ENCODE measurements around the gene ROBO1.
"Not testable (repeated sequence)": the region's sequence is repeated elsewhere in the genome, so short reads cannot be mapped to it uniquely, and the experiment has no call there.

The ROBO1 gene

DNA sequence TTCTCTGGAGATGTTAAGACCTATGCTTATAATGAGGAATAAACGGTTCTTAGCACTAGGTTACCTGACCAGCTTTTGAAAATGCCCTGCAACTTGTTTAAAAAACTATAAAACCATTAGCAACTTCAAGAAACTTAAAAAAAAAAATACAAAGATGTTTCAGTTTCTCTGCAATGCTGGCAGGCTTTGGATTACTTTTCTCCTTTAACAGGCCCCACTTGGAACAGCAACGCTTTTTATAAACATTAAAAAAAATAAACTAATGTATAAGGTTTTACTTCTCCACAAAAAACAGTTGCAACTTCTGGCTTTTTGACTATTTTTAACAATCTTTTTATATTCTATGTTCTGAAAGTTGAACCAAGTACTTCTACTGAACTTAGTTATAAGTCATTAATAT lies 1006.7 kb downstream of the ROBO1 start:
- Histone ChIP-seq H3K27ac (no peak overlapping the region), H3K4me3 (no peak overlapping the region)

DNA sequence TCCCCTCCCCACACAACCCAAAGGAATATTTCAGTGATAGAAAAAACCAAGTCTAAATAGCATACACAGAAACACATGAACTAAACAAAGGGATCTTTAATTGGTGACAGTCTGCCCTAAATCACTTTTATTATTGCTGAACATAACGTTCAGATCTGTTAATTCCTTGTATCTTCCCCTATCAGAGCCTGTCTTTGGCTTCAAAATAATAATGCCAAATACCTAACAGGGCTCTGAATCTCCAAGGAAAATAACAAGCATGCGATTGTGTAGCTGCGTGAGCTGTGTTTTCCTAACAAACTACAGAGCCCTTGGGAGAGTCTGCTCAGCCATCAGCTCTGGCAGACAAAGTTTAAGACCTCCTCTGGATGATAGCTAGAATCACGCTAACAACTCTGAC lies 1010.1 kb downstream of the ROBO1 start:
- H3K27ac ChIP-seq: no peak overlapping the region
- no peak overlapping the region for H3K4me3 ChIP-seq

DNA sequence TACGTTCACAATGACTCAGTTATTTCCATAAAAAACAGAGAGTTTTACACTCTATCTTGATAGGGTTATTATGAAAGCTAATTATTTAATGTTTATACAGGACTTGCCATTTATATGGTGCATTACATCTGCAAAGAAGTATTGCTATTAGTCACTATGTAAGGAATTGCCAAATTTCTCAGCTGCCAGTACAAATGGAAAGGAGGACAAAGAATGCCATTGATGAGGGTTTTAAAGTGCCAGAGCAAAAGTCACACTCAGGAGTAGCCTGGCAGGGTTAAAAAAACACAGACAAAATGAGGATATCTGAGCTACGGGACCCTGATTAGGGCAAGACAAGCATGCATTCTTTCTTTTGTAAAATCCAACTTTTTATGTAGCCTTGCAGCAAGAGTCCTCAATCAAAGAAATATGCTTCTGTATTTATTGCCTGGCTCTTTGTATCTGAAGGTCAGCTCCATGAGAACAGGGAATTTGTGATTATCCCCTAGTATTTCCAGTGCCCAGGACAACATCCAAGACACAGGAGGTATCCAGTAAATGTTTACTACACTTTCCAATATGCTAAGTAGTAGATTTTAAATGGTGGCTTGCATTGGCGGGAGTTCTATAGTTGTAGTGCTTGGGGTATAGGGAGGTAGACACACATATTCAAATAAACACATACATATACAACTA lies 1013.6 kb downstream of the ROBO1 start:
- Histone ChIP-seq H3K4me3 (no peak overlapping the region), H3K27ac (no peak overlapping the region)

DNA sequence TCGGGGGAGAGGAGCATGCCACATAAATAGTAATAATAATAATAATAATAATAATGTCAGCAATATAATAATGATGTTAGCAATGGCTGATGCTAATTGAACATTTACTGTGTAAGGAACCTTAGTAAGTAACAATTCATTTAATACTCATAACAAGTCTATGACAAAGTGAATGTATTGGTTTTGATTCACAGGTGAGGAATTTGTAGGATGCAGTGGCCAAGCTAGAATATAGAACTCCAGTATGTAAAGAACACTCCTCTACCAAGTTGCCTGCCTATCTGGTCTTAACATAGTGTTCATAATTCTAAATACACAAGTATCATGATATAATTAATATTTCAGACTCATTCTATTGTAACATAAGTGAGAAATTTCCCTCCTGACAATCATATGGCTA lies 1016.5 kb downstream of the ROBO1 start:
- Histone ChIP-seq H3K27ac (no peak overlapping the region), H3K4me3 (no peak overlapping the region)

DNA sequence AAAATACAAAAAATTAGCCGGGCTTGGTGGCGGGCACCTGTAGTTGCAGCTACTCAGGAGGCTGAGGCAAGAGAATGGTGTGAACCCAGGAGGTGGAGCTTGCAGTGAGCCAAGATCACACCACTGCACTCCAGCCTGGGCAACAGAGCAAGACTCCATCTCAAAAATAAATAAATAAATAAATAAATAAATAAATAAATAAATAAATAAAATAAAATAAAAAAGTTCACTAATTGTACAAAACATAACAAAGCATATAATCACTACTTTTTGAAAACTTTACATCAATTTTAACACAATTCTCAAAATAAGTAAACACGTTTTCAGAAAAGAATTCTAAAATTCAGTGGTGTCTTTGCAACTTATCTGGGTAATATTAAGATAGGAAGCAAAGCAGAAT lies 1017.5 kb downstream of the ROBO1 start:
- H3K4me3 ChIP-seq, H3K27ac ChIP-seq: not testable (repeated sequence)

DNA sequence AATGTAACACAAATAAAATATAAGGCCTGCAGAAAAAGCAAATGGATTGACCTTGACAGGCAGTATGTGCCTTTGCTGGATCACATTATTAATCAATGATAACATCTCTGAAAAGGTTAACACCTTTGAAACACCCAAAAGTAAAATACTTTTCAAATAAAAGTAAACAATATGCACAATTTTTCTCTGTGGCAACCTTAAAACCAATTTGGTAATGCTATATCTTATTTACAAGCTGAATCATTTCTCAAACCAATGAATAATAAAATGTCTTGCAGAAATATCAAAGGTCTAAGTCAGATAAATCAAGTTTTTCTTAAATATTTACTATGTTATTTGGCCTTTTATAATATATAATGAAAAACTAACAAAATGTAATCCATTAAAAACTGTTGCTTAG lies 1018.7 kb downstream of the ROBO1 start:
- no peak overlapping the region for H3K4me3 ChIP-seq
- H3K27ac ChIP-seq: no peak overlapping the region

DNA sequence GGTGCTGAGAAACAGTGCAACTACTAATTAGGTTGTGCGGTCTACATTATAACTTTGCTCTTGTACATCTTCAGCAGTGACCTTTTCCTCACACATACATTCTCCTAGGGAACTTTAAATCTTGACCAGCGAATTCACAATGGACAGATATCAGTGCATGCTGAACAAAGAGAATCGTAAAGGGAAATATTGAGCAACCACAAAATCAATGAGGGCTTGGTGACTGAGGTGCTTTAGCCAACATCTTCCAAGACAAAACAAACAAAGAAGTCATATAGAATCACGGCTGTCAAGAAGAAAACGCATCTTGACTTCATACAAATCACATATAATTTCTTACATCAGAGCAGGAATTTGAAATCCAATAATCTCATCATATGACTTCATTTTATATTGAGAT lies 1022.0 kb downstream of the ROBO1 start:
- no peak overlapping the region for H3K27ac ChIP-seq
- no peak overlapping the region for H3K4me3 ChIP-seq

DNA sequence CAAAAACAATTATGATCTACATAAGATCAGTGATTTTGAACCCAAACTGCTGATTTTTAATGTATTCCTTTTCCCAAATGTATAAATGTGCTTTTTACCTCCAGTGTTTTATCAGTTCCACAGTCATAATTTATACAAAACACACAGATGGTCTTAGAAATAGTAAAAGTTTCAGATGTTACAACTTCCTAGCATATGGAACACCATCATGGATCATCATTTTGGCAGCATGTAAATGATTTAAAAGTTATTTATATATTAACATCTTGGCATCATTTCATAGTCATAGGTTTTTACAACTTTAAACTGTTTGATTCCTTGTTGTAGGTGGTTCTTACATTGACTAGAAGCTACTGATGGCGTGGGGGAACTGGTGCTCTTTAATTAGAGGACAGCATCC lies 1025.3 kb downstream of the ROBO1 start:
- H3K27ac ChIP-seq: peak overlapping the region in 1 of 21 experiments; percentile 15
- no peak overlapping the region for H3K4me3 ChIP-seq

DNA sequence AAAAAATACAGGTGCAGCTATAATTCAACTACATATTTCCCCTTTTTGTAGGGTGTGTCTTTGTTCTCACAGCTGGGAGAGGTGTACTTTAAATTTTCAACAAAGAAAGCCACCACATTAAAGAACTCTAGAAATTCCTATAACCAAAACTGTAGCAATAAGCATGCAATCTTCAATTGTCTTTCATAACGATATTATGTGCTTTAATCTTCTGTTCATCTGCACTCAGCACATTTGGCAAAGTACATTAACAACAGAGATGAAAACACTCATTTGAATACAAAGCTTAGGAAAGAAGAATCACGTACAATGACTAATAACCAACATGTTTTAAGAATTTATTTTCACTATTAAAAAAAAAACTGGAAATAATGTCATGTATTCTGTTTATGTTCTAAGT lies 1025.8 kb downstream of the ROBO1 start:
- Histone ChIP-seq H3K27ac (no peak overlapping the region), H3K4me3 (no peak overlapping the region)

DNA sequence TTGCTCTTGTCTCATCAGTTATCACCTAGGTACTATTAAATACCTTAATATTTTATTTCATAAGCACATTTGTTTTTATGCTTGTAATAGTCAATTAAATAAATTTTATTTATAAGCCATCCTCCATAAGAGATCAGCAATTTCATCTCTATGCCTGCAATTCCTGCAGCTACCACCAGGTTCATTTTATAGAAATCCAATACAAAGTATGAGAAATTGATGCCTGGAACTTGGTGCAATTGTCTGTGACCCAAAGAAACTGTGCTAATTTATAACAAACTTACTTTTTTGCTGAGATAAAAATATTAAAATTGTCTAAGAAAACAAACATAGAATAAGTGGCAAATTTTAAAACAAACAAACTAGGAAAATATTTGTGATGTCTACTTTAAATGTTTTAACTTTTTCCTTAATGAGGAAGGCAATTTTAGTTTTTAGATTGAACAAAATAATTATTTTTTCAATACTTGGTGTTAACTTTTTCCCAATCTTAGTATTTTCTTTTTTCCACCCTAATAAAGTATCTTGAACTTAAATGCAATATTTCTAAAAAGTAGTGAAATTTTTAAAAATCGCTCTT lies 1026.6 kb downstream of the ROBO1 start:
- Histone ChIP-seq H3K27ac (no peak overlapping the region), H3K4me3 (no peak overlapping the region)

DNA sequence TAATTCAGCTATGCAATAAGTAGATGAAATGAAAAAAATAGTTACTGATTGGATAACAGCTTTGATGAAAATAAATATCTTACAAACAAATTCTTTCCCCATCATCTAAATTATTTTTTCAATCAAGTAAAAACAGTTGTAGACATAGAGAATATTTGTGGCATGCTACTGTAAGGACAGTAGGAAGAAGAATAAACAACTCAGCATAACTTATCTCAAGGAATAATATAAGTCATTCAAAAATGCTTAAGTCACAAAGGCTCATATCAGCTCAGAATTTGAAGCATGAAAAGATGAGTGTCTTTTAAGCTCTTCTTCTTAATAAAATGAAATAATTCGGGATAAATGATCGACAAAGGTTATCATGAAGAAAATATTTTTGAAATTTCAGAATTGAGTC lies 1029.0 kb downstream of the ROBO1 start:
- Histone ChIP-seq H3K4me3 (no peak overlapping the region), H3K27ac (no peak overlapping the region)

DNA sequence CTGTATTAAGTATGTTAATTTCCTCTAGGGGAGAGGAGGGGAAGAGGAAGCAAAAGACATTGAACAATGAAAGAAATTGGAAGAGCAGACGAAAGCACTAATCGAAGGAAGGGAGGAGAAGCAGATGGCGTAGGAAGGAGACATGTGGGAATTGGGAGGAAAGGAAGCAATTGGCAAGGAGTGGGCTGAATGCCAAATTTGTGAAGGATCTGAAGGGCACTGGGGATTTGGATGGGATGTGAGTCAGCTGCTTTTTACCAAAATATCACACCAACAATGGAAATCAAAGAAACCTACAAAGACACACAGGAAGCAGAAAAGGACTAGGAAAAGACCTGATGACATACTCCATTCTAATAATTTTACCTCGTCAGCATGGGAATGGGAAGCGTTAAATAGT lies 1029.8 kb downstream of the ROBO1 start:
- peak overlapping the region in 4 of 21 experiments; percentile 2 to 71 (median 36) for H3K27ac ChIP-seq
- H3K4me3 ChIP-seq: no peak overlapping the region

DNA sequence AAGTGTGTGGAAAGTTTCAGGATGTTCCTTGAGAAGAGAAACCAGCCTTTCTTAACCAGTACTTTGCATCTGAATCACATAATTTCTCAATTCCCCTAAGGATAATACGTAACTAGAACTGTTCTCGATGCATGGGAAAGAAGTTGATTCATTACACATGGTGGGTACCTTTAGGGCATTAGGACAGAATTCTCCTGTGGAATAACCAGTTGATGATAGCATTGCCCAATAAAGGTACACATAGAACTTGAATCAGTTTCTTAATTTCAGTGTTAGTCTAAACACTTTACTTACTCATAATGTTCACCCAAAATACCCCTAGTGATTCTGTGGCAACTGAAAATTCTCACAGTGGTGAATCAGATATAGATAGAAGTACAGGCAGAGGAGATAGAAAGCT lies 1030.9 kb downstream of the ROBO1 start:
- H3K4me3 ChIP-seq: no peak overlapping the region
- peak overlapping the region in 5 of 21 experiments; percentile 2 to 71 (median 25) for H3K27ac ChIP-seq

DNA sequence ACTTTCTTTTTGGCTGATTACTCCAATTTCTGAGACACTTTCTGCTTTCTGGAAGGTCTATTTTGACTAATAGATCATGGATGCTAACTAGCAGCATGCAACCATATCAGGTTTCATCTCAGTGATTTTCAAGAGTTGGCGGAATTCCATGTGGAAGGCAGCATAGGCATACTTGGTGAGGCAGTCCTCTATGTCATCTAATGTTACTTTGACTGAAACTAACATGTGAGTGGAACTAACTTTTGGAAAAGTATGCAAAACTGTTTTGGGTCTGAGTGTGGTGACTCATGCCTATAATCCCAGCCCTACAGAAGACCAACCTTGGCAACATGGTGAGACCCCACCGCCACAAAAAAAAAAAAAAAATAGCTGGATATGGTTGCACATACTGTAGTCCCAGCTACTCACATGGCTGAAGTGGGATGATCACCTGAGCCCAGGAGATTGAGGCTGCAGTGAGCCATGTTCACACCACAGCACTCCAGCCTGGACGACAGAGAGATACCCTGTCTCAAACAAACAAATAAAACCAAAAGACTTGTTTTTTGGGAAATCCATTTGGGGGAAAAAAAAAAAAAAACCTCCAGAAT lies 1033.7 kb downstream of the ROBO1 start:
- no peak overlapping the region for H3K4me3 ChIP-seq
- no peak overlapping the region for H3K27ac ChIP-seq

DNA sequence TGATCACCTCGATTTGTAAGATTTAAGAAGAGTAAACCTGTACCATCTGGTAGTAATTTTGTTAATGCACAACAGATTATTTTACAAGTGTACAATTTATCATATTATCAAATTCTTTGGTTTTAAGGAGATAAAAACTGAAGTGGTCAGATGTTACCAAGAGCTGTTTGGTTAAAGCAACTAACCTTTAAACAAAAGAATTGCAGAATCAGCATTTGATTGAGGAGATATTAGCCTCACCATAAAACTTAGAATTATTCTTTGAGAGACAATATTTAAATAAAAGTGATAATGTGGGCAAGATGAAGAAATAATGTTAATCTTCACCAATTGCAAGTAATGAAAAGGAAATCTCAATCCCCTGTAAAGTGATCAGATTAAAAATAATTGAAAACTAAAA lies 1034.9 kb downstream of the ROBO1 start:
- Histone ChIP-seq H3K27ac (no peak overlapping the region), H3K4me3 (no peak overlapping the region)

DNA sequence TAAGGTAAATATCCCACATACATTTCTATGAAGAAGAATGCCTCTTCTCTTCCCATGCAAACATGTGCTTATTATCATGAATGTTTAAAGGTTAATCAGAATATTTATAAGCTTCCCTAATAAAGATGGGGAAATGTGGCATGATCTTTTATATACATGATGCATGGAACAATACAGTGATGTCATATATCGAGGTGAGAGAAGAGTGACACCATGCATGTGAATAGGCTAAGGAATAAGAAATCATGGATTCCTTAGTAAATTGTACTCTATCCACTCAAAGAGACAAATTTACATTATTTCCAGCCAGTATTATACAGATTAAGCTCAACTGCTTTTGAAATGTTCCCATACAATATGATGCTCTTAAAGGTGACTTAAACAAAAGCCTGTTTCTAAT lies 1035.3 kb downstream of the ROBO1 start:
- no peak overlapping the region for H3K27ac ChIP-seq
- no peak overlapping the region for H3K4me3 ChIP-seq

DNA sequence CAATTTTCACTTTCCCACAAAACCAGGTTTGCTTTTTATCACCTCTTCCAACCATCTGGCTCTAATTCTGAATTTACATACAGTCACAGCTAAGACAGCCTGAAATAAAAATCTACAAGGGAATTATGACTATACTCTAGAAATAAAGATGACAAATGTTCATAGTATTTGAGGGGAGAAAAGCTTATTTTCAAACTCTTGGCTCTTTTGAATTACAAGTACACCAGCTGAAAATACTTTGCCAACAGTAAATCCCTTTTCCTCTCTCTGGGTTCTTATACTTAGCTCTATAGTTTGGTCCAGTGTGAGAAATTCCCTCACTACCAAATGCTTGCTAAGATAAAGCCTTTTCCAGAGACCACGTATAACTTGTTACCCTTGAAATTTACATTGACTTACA lies 1037.9 kb downstream of the ROBO1 start:
- H3K4me3 ChIP-seq: no peak overlapping the region
- H3K27ac ChIP-seq: no peak overlapping the region

DNA sequence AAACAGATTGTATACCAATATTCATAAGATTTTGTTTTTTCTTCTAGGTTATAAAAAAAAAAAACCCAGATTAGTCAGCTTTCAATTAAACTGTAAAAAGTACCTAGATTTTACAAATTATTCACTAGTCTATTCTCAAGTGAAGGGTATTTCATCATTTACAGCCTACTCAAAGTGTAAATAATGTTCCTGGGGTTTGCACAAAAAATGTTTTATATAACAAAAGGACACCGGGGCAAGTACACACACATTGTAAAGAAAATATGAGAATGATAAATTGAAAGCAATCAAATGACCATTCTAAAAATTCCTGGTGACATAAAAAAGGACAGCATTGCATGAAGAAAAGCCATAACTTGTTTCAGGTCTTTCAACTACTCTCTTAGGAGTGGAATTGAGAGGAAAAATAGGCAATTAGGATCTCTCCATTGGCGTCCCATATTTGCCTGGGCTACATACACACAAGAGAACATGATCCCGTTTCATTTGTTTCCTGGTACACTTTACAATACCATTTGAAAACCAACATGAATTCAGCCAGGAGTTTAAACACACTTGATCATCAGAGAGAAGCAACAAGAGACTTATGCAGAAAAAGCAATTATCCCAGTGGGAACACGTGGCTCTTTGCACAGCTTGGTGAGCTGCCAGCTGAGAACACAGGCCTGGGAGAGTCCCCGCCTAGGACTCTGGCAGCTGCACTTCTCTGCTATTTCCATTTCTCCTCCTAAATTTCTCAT lies 1039.2 kb downstream of the ROBO1 start:
- peak overlapping the region in 1 of 21 experiments; percentile 32 for H3K27ac ChIP-seq
- H3K4me3 ChIP-seq: no peak overlapping the region

DNA sequence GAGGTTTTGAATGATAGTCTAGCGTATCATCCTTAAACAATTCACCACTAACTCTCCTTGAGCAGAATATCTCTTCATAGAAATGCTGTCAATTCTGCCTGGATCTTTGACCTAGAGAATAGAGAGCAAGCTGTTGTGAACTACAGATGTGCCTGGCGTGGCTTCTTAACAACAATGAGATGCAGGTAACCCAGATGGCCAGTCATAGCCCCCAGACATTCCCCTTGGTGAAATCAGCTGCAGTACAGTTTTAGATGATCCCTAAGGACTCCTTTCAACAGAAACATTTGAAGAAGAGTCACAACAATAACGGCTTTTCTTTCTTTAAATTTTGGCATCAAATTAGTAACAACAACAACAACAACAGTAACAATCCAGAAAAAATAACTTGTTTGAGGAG lies 1041.3 kb downstream of the ROBO1 start:
- no peak overlapping the region for H3K27ac ChIP-seq

DNA sequence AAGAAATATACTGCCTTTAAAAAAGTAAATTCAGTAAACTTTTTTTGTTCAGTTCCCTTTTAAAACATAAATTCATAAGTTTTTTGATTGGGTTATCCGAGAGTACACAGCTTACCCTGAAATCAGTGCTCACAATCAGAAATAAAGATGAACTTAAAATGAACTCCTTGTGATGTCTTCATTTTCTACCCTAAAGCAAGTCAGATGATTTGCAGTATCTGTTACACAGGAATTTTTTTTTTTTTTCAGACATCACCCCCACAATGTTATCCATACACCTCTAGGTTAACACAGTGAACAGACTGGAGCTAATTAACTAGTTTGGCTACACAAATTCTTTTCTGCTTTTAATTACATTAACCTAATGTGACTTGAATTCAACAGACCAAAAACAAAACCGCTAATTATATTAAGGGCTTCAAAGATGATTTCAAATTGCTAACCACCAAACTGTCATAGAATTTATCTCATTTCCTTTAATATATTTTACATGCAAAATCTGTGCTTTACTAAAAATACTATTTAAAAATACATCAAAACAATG lies 1042.0 kb downstream of the ROBO1 start:
- H3K27ac ChIP-seq: no peak overlapping the region
- H3K4me3 ChIP-seq: no peak overlapping the region

More for the DNA sequence above, 1041.3 kb downstream of the ROBO1 start:
- H3K4me3 ChIP-seq: no peak overlapping the region

DNA sequence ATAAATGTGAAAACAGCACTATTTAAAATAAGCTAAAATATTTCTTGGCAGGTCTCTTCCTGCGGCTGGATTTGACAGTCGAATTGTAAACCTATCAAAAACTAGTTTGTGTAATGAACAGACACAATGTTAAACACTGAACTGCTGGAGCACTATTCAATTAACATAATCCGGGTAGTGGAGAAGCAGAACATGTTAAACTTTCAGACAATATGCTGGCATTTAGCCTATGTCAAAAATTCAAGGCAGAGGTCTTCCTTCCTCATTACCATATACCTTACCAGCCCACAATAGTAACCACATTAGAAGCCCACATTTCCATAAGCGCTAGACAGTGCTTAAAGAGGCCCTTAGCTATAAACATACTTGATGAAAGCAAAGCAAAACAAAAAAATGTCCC lies 1042.9 kb downstream of the ROBO1 start:
- no peak overlapping the region for H3K27ac ChIP-seq

More for the DNA sequence above, 1042.9 kb downstream of the ROBO1 start:
- H3K4me3 ChIP-seq: no peak overlapping the region

Data from skin epidermis (tissue), 12 donors.